C4-2B (cell line): ENCODE data around the gene KIAA0232.

Experiments
- CTCF ChIP-seq: fragments of 450-650 bp; conservative IDR thresholded peaks from 2 replicates; pipeline ENCODE4 v1.5.1; 2017; ENCODE audit warnings: mild to moderate bottlenecking
- ZFX ChIP-seq: fragments of 450-650 bp; IDR thresholded peaks from 2 replicates; pipeline ENCODE4 v1.6.1; 2017

GRCh38 chr4:6769989-6770420 is 12.5 kb upstream of the KIAA0232 start:
- TF ChIP-seq CTCF (no peak), ZFX (no peak)
